HepG2 (cell line): ENCODE data around the gene CAPN15. TPM values are rescaled to one million over a fixed set of nuclear protein-coding genes. Genes with fewer than 3 reads are reported as not detected.

Source experiments
- ATAC-seq: fragments of 200-7000 bp; cut with Tn5 transposase; 3 replicates; pipeline ENCODE4 v1.9.1; 2020; ENCODE audit warnings: mild to moderate bottlenecking, moderate library complexity
- BruUV-seq: library from RNA; stranded (reverse); fragments of 400-500 nt; replicated peaks from 2 replicates; lab custom pipeline; 2021; lab: Mats Ljungman, UMichigan
- CTCF ChIA-PET: fragments of 300-600 bp; formaldehyde crosslinking; extraction: SDS; loops from one replicate; lab custom pipeline; 2021; ENCODE audit warnings: low total read pairs, inconsistent platforms, low intra/inter-chr PET ratio; lab: Yijun Ruan, JAX
- POLR2A ChIA-PET: fragments of 350-600 bp; sonication (Branson Sonifier 250); formaldehyde crosslinking; loops from one replicate; lab custom pipeline; 2020; ENCODE audit warnings: antibody characterized with exemption, inconsistent platforms; lab: Yijun Ruan, JAX
- DNase-seq: peaks from one replicate; pipeline ENCODE4 v3.0.0-alpha.2; 2015; ENCODE audit warnings: low spot score
- FAIRE-seq: peaks from 3 replicates; lab custom pipeline; 2011; peaks lifted over from hg19 to GRCh38; lab: Jason Lieb, UNC
- H2AFZ ChIP-seq: one replicate; pipeline ENCODE4 v1.6.1; 2011; ENCODE audit warnings: low read length, inconsistent platforms
- H3K27ac ChIP-seq: fragments of 300-600 bp; 3 replicates; pipeline ENCODE4 v1.8.0; 2011; ENCODE audit warnings: mixed run types, mild to moderate bottlenecking, mixed read lengths, low read length, inconsistent platforms; ENCODE audit not compliant: insufficient read depth; ENCODE audit errors: extremely low read length
- H3K27me3 ChIP-seq, 2 experiments: fragments of 200-600 bp in 1 of 2; 2 replicates in 1 of 2; 3 replicates in 1 of 2; pipeline versions ENCODE4 v1.6.0 to v1.8.0; 2011; ENCODE audit warnings: low read length in 2 of 2, mild to moderate bottlenecking in 2 of 2, moderate library complexity in 2 of 2, inconsistent platforms in 1 of 2; ENCODE audit not compliant: insufficient read depth in 2 of 2, control insufficient read depth in 1 of 2
- H3K36me3 ChIP-seq, 2 experiments: fragments of 200-600 bp in 1 of 2; replicated peaks in 1 of 2; 2 replicates in 1 of 2; 3 replicates in 1 of 2; pipeline versions ENCODE4 v1.5.1 to v1.8.0; 2011; ENCODE audit warnings: low read length in 2 of 2, inconsistent platforms in 1 of 2; ENCODE audit not compliant: insufficient read depth in 2 of 2, control insufficient read depth in 1 of 2
- H3K4me1 ChIP-seq: 2 replicates; pipeline ENCODE4 v1.5.1; 2012; ENCODE audit warnings: low read length, inconsistent platforms; ENCODE audit not compliant: insufficient read depth
- H3K4me2 ChIP-seq: 2 replicates; pipeline ENCODE4 v1.6.0; 2011; ENCODE audit warnings: low read depth, low read length, inconsistent platforms
- H3K4me3 ChIP-seq, 3 experiments: fragments of 200-600 bp in 1 of 3; sonication (generic), shearing (Covaris generic) in 1 of 3; replicated peaks in 1 of 3; 2 replicates each; pipeline ENCODE4 v1.5.1; 2011 to 2016; ENCODE audit warnings: low read length in 3 of 3, inconsistent platforms in 2 of 3, low read depth in 2 of 3, mild to moderate bottlenecking in 2 of 3, control low read depth in 1 of 3, mixed read lengths in 1 of 3; ENCODE audit not compliant: insufficient read depth in 1 of 3
- H3K79me2 ChIP-seq: one replicate; pipeline ENCODE4 v1.6.1; 2011; ENCODE audit warnings: low read length, inconsistent platforms; ENCODE audit not compliant: insufficient read depth
- H3K9ac ChIP-seq: 2 replicates; pipeline ENCODE4 v1.6.0; 2011; ENCODE audit warnings: mild to moderate bottlenecking, low read depth, low read length, inconsistent platforms; ENCODE audit not compliant: insufficient read depth
- H3K9me3 ChIP-seq: 2 replicates; pipeline ENCODE4 v1.5.1; 2012; ENCODE audit warnings: mild to moderate bottlenecking, low read length
- H4K20me1 ChIP-seq: 2 replicates; pipeline ENCODE4 v1.6.0; 2011; ENCODE audit warnings: inconsistent platforms, mild to moderate bottlenecking, low read length, moderate library complexity; ENCODE audit not compliant: insufficient read depth
- AGO2 ChIP-seq: fragments of 200-400 bp; formaldehyde crosslinking; optimal IDR thresholded peaks from 2 replicates; pipeline ENCODE3; 2017; ENCODE audit warnings: mild to moderate bottlenecking, low read depth, low read length, moderate library complexity
- CBX5 ChIP-seq: sonication (generic); formaldehyde crosslinking; IDR thresholded peaks from 2 replicates; pipeline ENCODE4 v1.4.0; 2020; ENCODE audit warnings: missing genetic modification reagents, borderline replicate concordance
- NR0B2 ChIP-seq: sonication (generic); formaldehyde crosslinking; IDR thresholded peaks from 2 replicates; pipeline ENCODE4 v1.4.0; 2020; ENCODE audit warnings: mild to moderate bottlenecking, missing genetic modification reagents
- RBFOX2 ChIP-seq: fragments of 200-400 bp; formaldehyde crosslinking; IDR thresholded peaks from 2 replicates; pipeline ENCODE4 v1.6.1; 2017; ENCODE audit warnings: low read depth, mild to moderate bottlenecking, low read length
- ZBTB4 ChIP-seq: sonication (generic); formaldehyde crosslinking; IDR thresholded peaks from 2 replicates; pipeline ENCODE4 v1.4.0; 2020; ENCODE audit warnings: missing genetic modification reagents, mild to moderate bottlenecking, borderline replicate concordance
- ZNF138 ChIP-seq: sonication (generic); formaldehyde crosslinking; IDR thresholded peaks from 2 replicates; pipeline ENCODE4 v1.5.0; 2020; ENCODE audit warnings: mild to moderate bottlenecking, low read depth, missing genetic modification reagents
- ZNF329 ChIP-seq: sonication (generic); formaldehyde crosslinking; IDR thresholded peaks from 2 replicates; pipeline ENCODE4 v1.9.0; 2021; ENCODE audit warnings: low read depth, mild to moderate bottlenecking, missing genetic modification reagents
- ZNF557 ChIP-seq: sonication (generic); formaldehyde crosslinking; IDR thresholded peaks from 2 replicates; pipeline ENCODE4 v1.4.0; 2020; ENCODE audit warnings: missing genetic modification reagents
- ZNF598 ChIP-seq: sonication (generic); formaldehyde crosslinking; IDR thresholded peaks from 2 replicates; pipeline ENCODE4 v1.5.1; 2020; ENCODE audit warnings: mild to moderate bottlenecking, missing genetic modification reagents, borderline replicate concordance
- WGBS: methylation state at CpG from one replicate; pipeline ENCODE4 v1.1.6; 2017; ENCODE audit warnings: low lambda C conversion rate; 5-methylcytosine and 5-hydroxymethylcytosine counted together
- in situ Hi-C: cut with HindIII; loops from 2 replicates; pipeline ENCODE4 v1.10.0; 2017; ENCODE audit warnings: low pct_unique_long_range_greater_than_20kb; ENCODE audit not compliant: extremely low pct_ligation_motif_present
- intact Hi-C: fragments of 100-400 bp; cut with micrococcal nuclease; formaldehyde crosslinking; loops from one replicate; pipeline ENCODE4 v1.10.0; 2022; ENCODE audit not compliant: unreplicated experiment
- polyA plus RNA-seq, 8 experiments: library from polyadenylated mRNA; depleted of rRNA in 3 of 8; stranded (reverse) in 7 of 8; unstranded in 1 of 8; fragments of >200 nt; fragmentation: Illumina TruSeq in 4 of 8; extraction: Trizol in 4 of 8; gene quantifications; 2 replicates each; pipeline versions ENCODE4 v1.2.1 to v1.2.3, GENCODE V29; 2011 to 2016; ENCODE audit warnings: low read depth in 4 of 8, missing spikeins in 1 of 8, mixed read lengths in 1 of 8; ENCODE audit not compliant: insufficient read depth in 1 of 8
- total RNA-seq, 5 experiments: library from RNA; depleted of rRNA; stranded (reverse); fragments of >200 nt; fragmentation: Illumina TruSeq; extraction: Trizol; gene quantifications; 2 replicates each; pipeline ENCODE4 v1.2.3, GENCODE V29; 2016; ENCODE audit warnings: low read depth in 1 of 5
- TF ChIP-seq, protein P1 (sequence below): sonication (generic); formaldehyde crosslinking; IDR thresholded peaks from 2 replicates; pipeline ENCODE4 v1.4.0; 2020; ENCODE audit warnings: low read depth, mild to moderate bottlenecking, missing genetic modification reagents

CAPN15 gene
- total and polyA plus RNA-seq, 2 of the 13 experiments (the other 11 are each of a cell fraction or from before 2014, with no cell fraction given), result 14.9 to 24.5 TPM

DNA sequence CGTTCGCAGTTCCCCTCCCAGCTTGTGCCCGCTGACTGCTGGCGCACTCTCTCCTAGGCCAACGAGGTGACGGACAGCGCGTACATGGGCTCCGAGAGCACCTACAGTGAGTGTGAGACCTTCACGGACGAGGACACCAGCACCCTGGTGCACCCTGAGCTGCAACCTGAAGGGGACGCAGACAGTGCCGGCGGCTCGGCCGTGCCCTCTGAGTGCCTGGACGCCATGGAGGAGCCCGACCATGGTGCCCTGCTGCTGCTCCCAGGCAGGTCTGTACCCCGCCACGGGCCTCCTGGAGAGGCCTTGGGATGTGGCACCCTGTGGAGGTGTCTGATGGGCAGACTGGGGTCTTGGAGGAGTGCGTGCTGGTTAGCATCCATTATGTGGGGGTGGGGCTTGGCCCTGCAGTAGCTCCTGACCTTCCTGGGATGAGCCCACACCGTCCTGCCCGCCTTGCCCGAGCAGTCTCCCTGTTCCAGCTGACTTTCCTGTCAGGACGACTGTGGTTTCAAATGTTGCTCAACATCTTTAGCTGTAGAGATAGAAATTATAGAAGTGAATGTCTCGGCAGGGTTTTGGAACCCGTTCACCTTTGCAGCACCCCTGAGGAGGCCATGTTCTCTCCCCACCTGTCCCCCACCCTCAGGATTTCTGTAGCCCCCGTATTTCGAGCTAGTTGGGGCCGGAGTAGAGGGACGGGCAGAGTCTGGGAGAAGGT, 44.9 kb upstream of the CAPN15 start:
- Histone ChIP-seq H2AFZ (no peak overlapping the region), H3K9me3 (no peaks in the 10 kb centered on the region), H3K36me3 (peaks cover 12 to 49% of the 10 kb centered on the region in 2 experiments; a peak in 4 of 5 replicates), H3K9ac (no peak overlapping the region), H3K79me2 (peaks cover 7% of the 10 kb centered on the region)
- CTCF ChIA-PET, result no interaction called here
- ATAC-seq (no peak; the same call in 2 of the 3 replicates), FAIRE-seq (no peak)
- TF ChIP-seq AGO2, result peak; percentile 72
- TF ChIP-seq, protein P1, sequence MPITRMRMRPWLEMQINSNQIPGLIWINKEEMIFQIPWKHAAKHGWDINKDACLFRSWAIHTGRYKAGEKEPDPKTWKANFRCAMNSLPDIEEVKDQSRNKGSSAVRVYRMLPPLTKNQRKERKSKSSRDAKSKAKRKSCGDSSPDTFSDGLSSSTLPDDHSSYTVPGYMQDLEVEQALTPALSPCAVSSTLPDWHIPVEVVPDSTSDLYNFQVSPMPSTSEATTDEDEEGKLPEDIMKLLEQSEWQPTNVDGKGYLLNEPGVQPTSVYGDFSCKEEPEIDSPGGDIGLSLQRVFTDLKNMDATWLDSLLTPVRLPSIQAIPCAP (CRISPR knock-in tag), result no peak
- peak; percentile 52; the same call in 1 of the 2 replicates for TF ChIP-seq RBFOX2
- TF ChIP-seq, all 625 proteins: peak for 2
- H3K27ac ChIP-seq, result no peak overlapping the region
- no peaks in the 10 kb centered on the region for H3K27me3 ChIP-seq
- H3K4me2 ChIP-seq, result no peak overlapping the region
- H3K4me3 ChIP-seq, result no peak overlapping the region
- intact Hi-C loops (no loop called here), in situ Hi-C loops (no loop called here)
- WGBS, result 95% methylated on average over 19 of the region's 31 CpGs
- POLR2A ChIA-PET, result no interaction called here
- H3K4me1 ChIP-seq, result peaks cover 16% of the 10 kb centered on the region
- no peak for DNase-seq
- no TSS peak for BruUV-seq
- no peaks in the 10 kb centered on the region for H4K20me1 ChIP-seq

GRCh38 chr16:483341-484075, 44.0 kb upstream of the CAPN15 start:
- Histone ChIP-seq H2AFZ (no peak overlapping the region), H3K9me3 (no peaks in the 10 kb centered on the region), H3K9ac (no peak overlapping the region), H4K20me1 (no peaks in the 10 kb centered on the region), H3K4me3 (no peak overlapping the region), H3K27ac (no peak overlapping the region), H3K36me3 (peaks cover 13 to 52% of the 10 kb centered on the region in 2 experiments; a peak in 4 of 5 replicates), H3K4me2 (no peak overlapping the region), H3K27me3 (no peaks in the 10 kb centered on the region), H3K79me2 (peaks cover 3% of the 10 kb centered on the region), H3K4me1 (peaks cover 7% of the 10 kb centered on the region)
- intact Hi-C loops (no loop called here), in situ Hi-C loops (no loop called here)
- POLR2A ChIA-PET, result interaction anchor here (0.6 kb wide), 1 partner anchor 352 kb away, joined by 3 read pairs; no protein-coding TSS in a partner anchor
- ATAC-seq, result no peak
- DNase-seq, result no peak
- BruUV-seq, result no TSS peak
- WGBS, result 97% methylated on average over 14 of the region's 14 CpGs
- FAIRE-seq, result no peak
- CTCF ChIA-PET, result no interaction called here
- TF ChIP-seq ZNF138, result no peak
- TF ChIP-seq ZNF598 (CRISPR knock-in tag), result no peak
- TF ChIP-seq ZBTB4, result no peak
- no peak for TF ChIP-seq ZNF329 (CRISPR knock-in tag)
- TF ChIP-seq ZNF557 (CRISPR knock-in tag), result no peak
- TF ChIP-seq CBX5 (CRISPR knock-in tag), result no peak
- no peak for TF ChIP-seq NR0B2 (CRISPR knock-in tag)
